SK-N-MC (cell line): ENCODE measurements around the gene PCDHB11.
"Not testable (repeated sequence)": the region's sequence is repeated elsewhere in the genome, so short reads cannot be mapped to it uniquely, and the experiment has no call there.

Source experiments
- DNase-seq: peaks from one replicate; pipeline ENCODE4 v3.0.0-alpha.2; 2011; ENCODE audit warnings: low read depth, low spot score
- H3K27ac ChIP-seq: fragments of 200-600 bp; sonication (generic); 2 replicates; pipeline ENCODE4 v1.5.1; 2016; ENCODE audit warnings: mixed run types
- H3K36me3 ChIP-seq: fragments of 200-600 bp; sonication (generic); 2 replicates; pipeline ENCODE4 v1.6.1; 2017; ENCODE audit warnings: antibody characterized with exemption, low read length, mixed read lengths; ENCODE audit not compliant: insufficient read depth
- H3K4me3 ChIP-seq: fragments of 200-600 bp; sonication (generic); 2 replicates; pipeline ENCODE4 v1.5.1; 2016
- H3K9ac ChIP-seq: fragments of 200-600 bp; sonication (generic); 2 replicates; pipeline ENCODE4 v1.8.0; 2017; ENCODE audit warnings: mixed run types, mixed read lengths; ENCODE audit not compliant: insufficient read length
- H3K9me3 ChIP-seq: fragments of 200-600 bp; sonication (generic); 2 replicates; pipeline ENCODE4 v1.6.1; 2017; ENCODE audit warnings: low read depth, mild to moderate bottlenecking, antibody characterized with exemption, low read length, moderate library complexity, mixed read lengths
- EZH2 ChIP-seq: fragments of 200-600 bp; sonication (generic); IDR thresholded peaks from one replicate; pipeline ENCODE4 v1.6.1; 2017; ENCODE audit warnings: antibody characterized with exemption
- FOXP2 ChIP-seq: optimal IDR thresholded peaks from 2 replicates; pipeline ENCODE3; 2011; ENCODE audit warnings: mild to moderate bottlenecking, moderate library complexity; ENCODE audit not compliant: insufficient read depth; ENCODE audit errors: extremely low read length, control extremely low read depth
- POLR2AphosphoS5 ChIP-seq: IDR thresholded peaks from 2 replicates; pipeline ENCODE4 v1.6.1; 2012; ENCODE audit warnings: mild to moderate bottlenecking, low read depth, low read length, borderline replicate concordance

Gene PCDHB11

DNA sequence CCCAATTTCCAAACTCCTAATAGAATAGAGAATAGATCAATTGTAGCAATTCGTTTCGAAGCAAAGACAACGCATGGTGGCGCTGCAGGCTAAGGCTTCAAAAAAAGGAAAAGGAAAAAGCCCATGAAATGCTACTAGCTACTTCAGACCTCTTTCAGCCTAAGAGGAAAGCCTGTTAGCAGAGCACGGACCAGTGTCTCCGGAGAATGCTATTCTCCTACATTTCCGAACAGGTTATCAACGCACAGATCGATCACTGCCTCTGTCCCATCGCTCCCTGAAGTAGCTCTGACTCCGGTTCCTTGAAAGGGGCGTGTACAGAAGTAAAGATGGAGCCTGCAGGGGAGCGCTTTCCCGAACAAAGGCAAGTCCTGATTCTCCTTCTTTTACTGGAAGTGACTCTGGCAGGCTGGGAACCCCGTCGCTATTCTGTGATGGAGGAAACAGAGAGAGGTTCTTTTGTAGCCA is 45.9 kb downstream of the PCDHB11 start, which contains the start of gene PCDHB15:
TSS of gene PCDHB15 (plus strand) at position 146 of the 468 bp plus-strand sequence. CDS start at position 330, 184 bp downstream.
- no peaks in the 10 kb centered on the region; the same call in 1 of the 2 replicates for H3K9me3 ChIP-seq

DNA sequence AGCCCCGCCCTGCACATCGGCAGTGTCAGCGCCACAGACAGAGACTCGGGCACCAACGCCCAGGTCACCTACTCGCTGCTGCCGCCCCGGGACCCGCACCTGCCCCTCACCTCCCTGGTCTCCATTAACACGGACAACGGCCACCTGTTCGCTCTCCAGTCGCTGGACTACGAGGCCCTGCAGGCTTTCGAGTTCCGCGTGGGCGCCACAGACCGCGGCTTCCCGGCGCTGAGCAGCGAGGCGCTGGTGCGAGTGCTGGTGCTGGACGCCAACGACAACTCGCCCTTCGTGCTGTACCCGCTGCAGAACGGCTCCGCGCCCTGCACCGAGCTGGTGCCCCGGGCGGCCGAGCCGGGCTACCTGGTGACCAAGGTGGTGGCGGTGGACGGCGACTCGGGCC is 47.5 kb downstream of the PCDHB11 start:
- H3K27ac ChIP-seq, H3K9ac ChIP-seq, H3K36me3 ChIP-seq, H3K4me3 ChIP-seq, DNase-seq, H3K9me3 ChIP-seq: not testable (repeated sequence)

More for the DNA sequence above, 45.9 kb downstream of the PCDHB11 start, which contains the start of gene PCDHB15:
- Histone ChIP-seq H3K9ac (no peak within 1 kb of the TSS), H3K36me3 (no peaks in the 10 kb centered on the region), H3K4me3 (no peak within 1 kb of the TSS), H3K27ac (no peak within 1 kb of the TSS)
- no peak for DNase-seq
- TF ChIP-seq POLR2AphosphoS5 (no peak), FOXP2 (no peak), EZH2 (no peak)

- H3K27ac ChIP-seq, H3K4me3 ChIP-seq, H3K9ac ChIP-seq, H3K9me3 ChIP-seq, H3K36me3 ChIP-seq, DNase-seq: not testable (repeated sequence)
These were observed 48.0 kb downstream of the PCDHB11 start for GRCh38 chr5:141247434-141247833.

DNA sequence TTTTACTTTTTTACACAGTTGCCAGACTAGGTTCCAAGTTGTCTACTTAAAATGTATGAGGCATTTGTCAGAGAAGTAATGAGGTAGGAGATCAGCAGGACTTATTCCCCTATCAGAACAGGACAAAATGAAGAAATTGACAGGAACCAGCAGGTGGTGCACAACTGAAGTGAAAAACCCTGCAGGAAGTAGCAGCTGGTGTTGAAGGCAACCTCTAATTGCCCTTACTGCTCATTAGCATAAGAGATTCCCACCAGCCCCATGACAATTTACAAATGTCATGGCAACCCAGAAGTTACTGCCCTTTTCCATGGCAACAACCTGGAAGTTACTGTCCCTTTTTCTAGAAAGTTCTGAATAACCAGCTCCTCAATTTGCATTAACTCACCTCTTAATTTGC is 51.1 kb downstream of the PCDHB11 start:
- TF ChIP-seq POLR2AphosphoS5 (no peak), EZH2 (no peak), FOXP2 (no peak)
- Histone ChIP-seq H3K27ac (no peak overlapping the region), H3K36me3 (no peaks in the 10 kb centered on the region), H3K4me3 (no peak overlapping the region), H3K9ac (no peak overlapping the region), H3K9me3 (no peaks in the 10 kb centered on the region; the same call in 1 of the 2 replicates)
- DNase-seq: no peak
